Heart left ventricle (tissue), 16 donors: Measurements from ENCODE around the gene FOXRED2. TPM values are rescaled to one million over a fixed set of nuclear protein-coding genes. Genes with fewer than 3 reads are reported as not detected.

Source experiments
- ATAC-seq, 4 donors: fragments of 200-7000 bp; cut with Tn5 transposase; one replicate each; pipeline ENCODE4 v1.9.1; 2020 to 2022; ENCODE audit warnings: moderate library complexity in 4 of 4, mild to moderate bottlenecking in 3 of 4, moderate number of reproducible peaks in 1 of 4
- DNase-seq, 5 donors: peaks; one replicate each; pipeline ENCODE4 v3.0.0-alpha.2; 2020
- H3K27ac ChIP-seq, 12 donors: fragments of 200-600 bp; sonication (generic) in 4 of 12; one replicate each; pipeline versions ENCODE4 v1.5.0 to v1.8.0; 2016 to 2022; ENCODE audit warnings: mild to moderate bottlenecking in 2 of 12
- H3K27me3 ChIP-seq, 9 donors: fragments of 200-600 bp; sonication (generic) in 2 of 9; one replicate each; pipeline versions ENCODE4 v1.5.1 to v1.8.0; 2016 to 2022; ENCODE audit warnings: mild to moderate bottlenecking in 3 of 9
- H3K36me3 ChIP-seq, 9 donors: fragments of 200-600 bp; sonication (generic) in 2 of 9; one replicate each; pipeline versions ENCODE4 v1.5.0 to v1.8.0; 2018 to 2022; ENCODE audit warnings: mild to moderate bottlenecking in 2 of 9
- H3K4me1 ChIP-seq, 12 donors: fragments of 200-600 bp; sonication (generic) in 4 of 12; one replicate each; pipeline versions ENCODE4 v1.5.0 to v1.8.0; 2016 to 2022; ENCODE audit warnings: mild to moderate bottlenecking in 3 of 12
- H3K4me3 ChIP-seq, 12 donors: fragments of 200-600 bp; sonication (generic) in 4 of 12; one replicate each; pipeline versions ENCODE4 v1.5.0 to v1.8.0; 2017 to 2022; ENCODE audit warnings: mild to moderate bottlenecking in 9 of 12, moderate library complexity in 4 of 12
- H3K9me3 ChIP-seq, 12 donors: fragments of 200-600 bp; sonication (generic) in 4 of 12; one replicate each; pipeline versions ENCODE4 v1.5.0 to v1.8.0; 2016 to 2022; ENCODE audit warnings: mild to moderate bottlenecking in 1 of 12
- CTCF ChIP-seq, 12 donors: fragments of 200-600 bp; sonication (generic) in 4 of 12; IDR thresholded peaks; one replicate each; pipeline versions ENCODE4 v1.5.0 to v1.8.0; 2018 to 2022; ENCODE audit warnings: antibody characterized with exemption in 12 of 12, mild to moderate bottlenecking in 5 of 12
- POLR2A ChIP-seq, 2 donors: fragments of 450-650 bp; IDR thresholded peaks; one replicate each; pipeline ENCODE4 v1.6.1; 2017; ENCODE audit warnings: antibody characterized with exemption in 2 of 2, mild to moderate bottlenecking in 2 of 2, moderate library complexity in 2 of 2
- WGBS, 4 donors: extraction: QIAGEN DNeasy Blood & Tissue Kit in 2 of 4; methylation state at CpG; one replicate each; pipeline versions ENCODE4 v1.1.5 to v1.1.7; 2013 to 2018; 5-methylcytosine and 5-hydroxymethylcytosine counted together
- intact Hi-C, 10 donors: fragments of 100-400 bp; cut with DNase I; formaldehyde crosslinking; loops; one replicate each; pipeline versions ENCODE4 v1.11.1 to v1.14.2; 2022
- polyA plus RNA-seq, 2 donors: library from polyadenylated mRNA; stranded (reverse); fragments of 200-250 nt; gene quantifications; one replicate each; pipeline ENCODE4 v1.2.3, GENCODE V29; 2013
- total RNA-seq, 9 donors: library from RNA; depleted of rRNA in 2 of 9; stranded (reverse); fragments of >200 nt in 2 of 9; fragmentation: NEBNext Ultra II Directional in 3 of 9; extraction: Animal tissue kit (Norgen Biotek cat#: 25700) in 3 of 9; gene quantifications; one replicate each; pipeline versions ENCODE4 v1.1.0 to v1.2.4, GENCODE V29; 2016 to 2023
- donor health status: ischemic (EF 13 %, LVEDD 7.1; RV severe dilation, severe dysfunction).
- donor health status: healthy with polysubstance abuse.
- donor health status: DM: no; HTN: yes; CAD: no.
- donor health status: DM: no; HTN: no; CAD: no.
- donor health status: ischemic (EF 25% LVEDD 6.9; RV normal size, moderate dysfunction).
- donor health status: ischemic (EF 25% LVEDD 5.7; RV mildly dilated, moderate dysfunction).
- donor health status: healthy.
- donor health status: DM: yes; HTN: yes; CAD: no.
- donor health status: ischemic (EF 35%, LVEDD 5.7; RV mildly dilated, moderate dysfunction).
- donor health status: nonischemic (EF 11% LVEDD 7.7; RV severe dilation, severe dysfunction).
- donor health status: DM: yes; HTN: yes; CAD: no.
- donor health status: PGD.
- donor health status: ischemic (EF 29% LVEDD 5.4; RV normal size, mild dysfunction).
- donor health status: nonischemic (EF 23%, LVEDD 6.1; RV moderate dilation, normal function).

Gene FOXRED2
- total and polyA plus RNA-seq, 11 donors = 3.5 to 12.1 (median 6.9) TPM

DNA sequence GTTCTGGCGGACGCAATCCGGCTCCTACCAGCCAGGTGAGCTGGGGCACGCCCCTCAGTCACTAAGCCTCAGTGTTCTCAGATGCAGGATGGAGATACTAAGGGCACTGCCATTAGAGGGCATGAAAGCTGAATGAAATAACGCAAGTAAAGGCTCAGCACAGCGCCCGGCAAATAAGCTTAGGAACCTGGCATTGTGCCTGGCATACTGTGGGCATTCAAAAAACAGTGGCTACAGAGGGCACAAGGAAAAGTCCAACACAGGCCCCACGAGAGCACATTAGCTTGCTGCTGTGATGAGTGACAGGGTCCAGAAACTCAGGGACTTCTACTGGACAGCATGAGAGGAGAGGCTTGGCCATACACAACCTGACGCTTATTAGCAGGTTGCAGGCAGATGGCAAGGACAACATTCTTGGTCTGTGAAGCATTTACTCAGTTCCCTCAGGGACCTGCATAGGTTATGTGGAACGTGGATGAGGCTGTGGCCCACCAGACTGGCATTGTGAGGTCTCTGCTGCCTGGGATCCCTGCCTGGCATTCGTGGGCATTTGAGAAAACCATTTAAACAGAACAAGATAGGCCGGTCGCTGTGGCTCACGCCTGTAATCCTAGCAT is 37.6 kb downstream of the FOXRED2 start:
- Histone ChIP-seq H3K27me3 (no peaks in the 10 kb centered on the region), H3K27ac (peak overlapping the region in 11 of 12 donors; percentile 80 to 98 (median 94)), H3K4me1 (peaks cover 2 to 76% (median 64%) of the 10 kb centered on the region in 12 donors), H3K4me3 (no peak overlapping the region), H3K36me3 (peaks cover 0 to 49% (median 35%) of the 10 kb centered on the region in 9 donors), H3K9me3 (no peaks in the 10 kb centered on the region)
- ATAC-seq (peak in 1 of 4 donors; percentile 4), DNase-seq (peak in 2 of 5 donors; percentile 46 to 56)
- intact Hi-C loops = loop anchor here in 9 of 10 donors (5.0 to 10.0 kb wide), 5 partner anchors 82 to 147 kb away; partner anchors contain the start of gene MYH9 (in 6 of the 9)
- 61 to 73% (median 71%) methylated on average over 14 of the region's 14 CpGs for WGBS, 4 donors
- no peak for TF ChIP-seq CTCF (IDR thresholded peaks at IDR 0.05)
- TF ChIP-seq POLR2A (IDR thresholded peaks at IDR 0.05) = no peak

GRCh38 chr22:36467946-36468345 is 38.9 kb downstream of the FOXRED2 start:
- ATAC-seq (peak in 2 of 4 donors; percentile 4 to 7), DNase-seq (peak; percentile 50 to 76 (median 64))
- 36 to 68% (median 64%) methylated on average over 2 to 7 of the region's 7 CpGs for WGBS, 4 donors
- Histone ChIP-seq H3K36me3 (peaks cover 0 to 36% (median 22%) of the 10 kb centered on the region in 9 donors), H3K27ac (peak overlapping the region in 11 of 12 donors; percentile 80 to 98 (median 94)), H3K9me3 (no peaks in the 10 kb centered on the region), H3K4me3 (no peak overlapping the region), H3K4me1 (peaks cover 7 to 77% (median 71%) of the 10 kb centered on the region in 12 donors), H3K27me3 (no peaks in the 10 kb centered on the region)
- TF ChIP-seq POLR2A (IDR thresholded peaks at IDR 0.05) = no peak
- no peak for TF ChIP-seq CTCF (IDR thresholded peaks at IDR 0.05)
- intact Hi-C loops = loop anchor here in 9 of 10 donors (5.0 to 10.0 kb wide), 5 partner anchors 81 to 146 kb away; partner anchors contain the start of gene MYH9 (in 6 of the 9)

GRCh38 chr22:36467042-36467810 is 39.6 kb downstream of the FOXRED2 start:
- intact Hi-C loops = loop anchor here in 9 of 10 donors (5.0 to 10.0 kb wide), 5 partner anchors 80 to 145 kb away; partner anchors contain the start of gene MYH9 (in 6 of the 9)
- no peaks in the 10 kb centered on the region for H3K27me3 ChIP-seq
- DNase-seq (peak; percentile 78 to 87 (median 84)), ATAC-seq (peak; percentile 14 to 47 (median 40))
- no peak overlapping the region for H3K4me3 ChIP-seq
- H3K9me3 ChIP-seq = no peaks in the 10 kb centered on the region
- peaks cover 0 to 34% (median 15%) of the 10 kb centered on the region in 9 donors for H3K36me3 ChIP-seq
- peaks cover 9 to 85% (median 78%) of the 10 kb centered on the region in 12 donors for H3K4me1 ChIP-seq
- TF ChIP-seq CTCF (IDR thresholded peaks at IDR 0.05) (no peak), POLR2A (IDR thresholded peaks at IDR 0.05) (no peak)
- H3K27ac ChIP-seq = peak overlapping the region; percentile 80 to 98 (median 94)
- WGBS, 4 donors = 43 to 51% (median 47%) methylated on average over 8 to 14 of the region's 14 CpGs

GRCh38 chr22:36466258-36466657 is 40.6 kb downstream of the FOXRED2 start:
- Histone ChIP-seq H3K36me3 (peaks cover 0 to 26% (median 5%) of the 10 kb centered on the region in 9 donors), H3K27ac (peak overlapping the region; percentile 80 to 98 (median 94)), H3K9me3 (no peaks in the 10 kb centered on the region), H3K4me3 (no peak overlapping the region), H3K27me3 (no peaks in the 10 kb centered on the region), H3K4me1 (peaks cover 9 to 94% (median 87%) of the 10 kb centered on the region in 12 donors)
- TF ChIP-seq CTCF (IDR thresholded peaks at IDR 0.05) = no peak
- TF ChIP-seq POLR2A (IDR thresholded peaks at IDR 0.05) = no peak
- WGBS, 4 donors = 74 to 80% (median 78%) methylated on average over 3 to 7 of the region's 7 CpGs
- intact Hi-C loops = loop anchor here in 9 of 10 donors (5.0 to 10.0 kb wide), 5 partner anchors 79 to 144 kb away; partner anchors contain the start of gene MYH9 (in 6 of the 9)
- DNase-seq (no peak), ATAC-seq (no peak)
